Body of pancreas (tissue), 4 donors: Measurements from ENCODE around the gene OR51T1. TPM values are rescaled to one million over a fixed set of nuclear protein-coding genes. Genes with fewer than 3 reads are reported as not detected.

Experiments used
- ATAC-seq: fragments of 150-250 bp; one replicate; pipeline ENCODE4 v1.9.1; 2016
- DNase-seq, 4 donors: peaks; one replicate each; pipeline ENCODE4 v3.0.0-alpha.2; 2019
- H3K27ac ChIP-seq, 4 donors: fragments of 200-600 bp; sonication (generic); 1 replicate in 3 of 4; 2 replicates in 1 of 4; pipeline versions ENCODE4 v1.5.1 to v1.6.1; 2016 to 2019; ENCODE audit warnings: mild to moderate bottlenecking in 1 of 4, mixed read lengths in 1 of 4, moderate library complexity in 1 of 4
- H3K27me3 ChIP-seq, 2 donors: fragments of 200-600 bp; sonication (generic); one replicate each; pipeline ENCODE4 v1.6.0; 2016; ENCODE audit warnings: mild to moderate bottlenecking in 1 of 2
- H3K36me3 ChIP-seq, 2 donors: fragments of 200-600 bp; sonication (generic); replicated peaks in 1 of 2; 2 replicates each; pipeline ENCODE4 v1.5.1; 2016; ENCODE audit warnings: low read depth in 2 of 2; ENCODE audit not compliant: insufficient read depth in 1 of 2
- H3K4me1 ChIP-seq: fragments of 200-600 bp; sonication (generic); one replicate; pipeline ENCODE4 v1.6.0; 2016
- H3K4me3 ChIP-seq, 2 donors: fragments of 200-600 bp; sonication (generic); 1 replicate in 1 of 2; 2 replicates in 1 of 2; pipeline ENCODE4 v1.5.1; 2016 to 2019
- H3K9me3 ChIP-seq, 3 donors: fragments of 200-600 bp; sonication (generic); 1 replicate in 2 of 3; 2 replicates in 1 of 3; pipeline ENCODE4 v1.5.1; 2016
- CTCF ChIP-seq, 7 experiments: fragments of 450-650 bp in 4 of 7; fragments of 200-600 bp in 3 of 7; sonication (generic) in 3 of 7; IDR thresholded peaks; one replicate each; pipeline ENCODE4 v1.5.1; 2016 to 2019; ENCODE audit warnings: antibody characterized with exemption in 7 of 7
- POLR2A ChIP-seq, 3 donors: fragments of 450-650 bp; IDR thresholded peaks; one replicate each; pipeline ENCODE4 v1.6.1; 2016; ENCODE audit warnings: antibody characterized with exemption in 3 of 3, mild to moderate bottlenecking in 2 of 3
- WGBS, 2 donors: methylation state at CpG; one replicate each; pipeline ENCODE4 v1.1.5; 2017; 5-methylcytosine and 5-hydroxymethylcytosine counted together
- intact Hi-C: fragments of 100-400 bp; cut with DNase I; formaldehyde crosslinking; loops from one replicate; pipeline ENCODE4 v1.15.1; 2023
- total RNA-seq, 2 donors: library from RNA; depleted of rRNA; stranded (reverse); fragments of >200 nt; gene quantifications; one replicate each; pipeline ENCODE4 v1.1.0, GENCODE V29; 2016

Gene OR51T1
- total RNA-seq, 2 donors from 2014 or later = not detected

- WGBS, 2 donors = 71 to 73% methylated on average over 3 of the region's 3 CpGs
- DNase-seq = no peak
- intact Hi-C loops = no loop called here
These were observed 2.7 kb downstream of the OR51T1 start for GRCh38 chr11:4884361-4884760.

GRCh38 chr11:4886186-4886585 is 4.5 kb downstream of the OR51T1 start:
- TF ChIP-seq POLR2A (IDR thresholded peaks at IDR 0.05) = no peak
- no peak for TF ChIP-seq CTCF (IDR thresholded peaks at IDR 0.05)
- H3K27me3 ChIP-seq = no peaks in the 10 kb centered on the region
- intact Hi-C loops = no loop called here
- H3K27ac ChIP-seq = no peak overlapping the region
- no peaks in the 10 kb centered on the region for H3K36me3 ChIP-seq
- peaks cover 0 to 4% (median 0%) of the 10 kb centered on the region in 3 donors for H3K9me3 ChIP-seq
- no peak for DNase-seq
- no peak overlapping the region for H3K4me3 ChIP-seq
- no peak for ATAC-seq
- no peaks in the 10 kb centered on the region for H3K4me1 ChIP-seq
- WGBS, 2 donors = 58 to 76% methylated on average over 3 of the region's 3 CpGs

More at GRCh38 chr11:4884361-4884760, 2.7 kb downstream of the OR51T1 start:
- Histone ChIP-seq H3K4me3 (no peak overlapping the region), H3K27me3 (no peaks in the 10 kb centered on the region), H3K4me1 (no peaks in the 10 kb centered on the region), H3K27ac (no peak overlapping the region), H3K9me3 (peaks cover 0 to 4% (median 0%) of the 10 kb centered on the region in 3 donors), H3K36me3 (no peaks in the 10 kb centered on the region)
- TF ChIP-seq POLR2A (IDR thresholded peaks at IDR 0.05) = no peak
- TF ChIP-seq CTCF (IDR thresholded peaks at IDR 0.05) = no peak
- ATAC-seq = no peak

- no peak for TF ChIP-seq POLR2A (IDR thresholded peaks at IDR 0.05)
- no peak for TF ChIP-seq CTCF (IDR thresholded peaks at IDR 0.05)
- no peak for ATAC-seq
- no peaks in the 10 kb centered on the region for H3K36me3 ChIP-seq
- DNase-seq = no peak
- H3K9me3 ChIP-seq = peaks cover 0 to 4% (median 0%) of the 10 kb centered on the region in 3 donors
- no peaks in the 10 kb centered on the region for H3K4me1 ChIP-seq
- H3K27ac ChIP-seq = no peak overlapping the region
- H3K27me3 ChIP-seq = no peaks in the 10 kb centered on the region
- H3K4me3 ChIP-seq = no peak overlapping the region
- intact Hi-C loops = no loop called here
- 0% methylated on average over 1 of the region's 1 CpG for WGBS, 2 donors
These were observed 5.9 kb downstream of the OR51T1 start for GRCh38 chr11:4887591-4887990.

GRCh38 chr11:4890279-4890678 is 8.6 kb downstream of the OR51T1 start:
- no peaks in the 10 kb centered on the region for H3K27me3 ChIP-seq
- DNase-seq (no peak), ATAC-seq (no peak)
- no peak overlapping the region for H3K27ac ChIP-seq
- H3K4me1 ChIP-seq = no peaks in the 10 kb centered on the region
- no peak overlapping the region for H3K4me3 ChIP-seq
- WGBS, 2 donors = 84 to 88% methylated on average over 2 of the region's 2 CpGs
- H3K36me3 ChIP-seq = no peaks in the 10 kb centered on the region
- H3K9me3 ChIP-seq = peaks cover 0 to 4% (median 0%) of the 10 kb centered on the region in 3 donors
- intact Hi-C loops = no loop called here
- TF ChIP-seq POLR2A (IDR thresholded peaks at IDR 0.05) (no peak), CTCF (IDR thresholded peaks at IDR 0.05) (no peak)

GRCh38 chr11:4891996-4892640 is 10.4 kb downstream of the OR51T1 start:
- WGBS, 2 donors = 77 to 93% methylated on average over 1 of the region's 1 CpG
- Histone ChIP-seq H3K9me3 (peaks cover 0 to 4% (median 0%) of the 10 kb centered on the region in 3 donors), H3K36me3 (no peaks in the 10 kb centered on the region), H3K27ac (no peak overlapping the region), H3K27me3 (no peaks in the 10 kb centered on the region), H3K4me3 (no peak overlapping the region), H3K4me1 (no peaks in the 10 kb centered on the region)
- no peak for DNase-seq
- no peak for ATAC-seq
- intact Hi-C loops = no loop called here
- no peak for TF ChIP-seq POLR2A (IDR thresholded peaks at IDR 0.05)
- no peak for TF ChIP-seq CTCF (IDR thresholded peaks at IDR 0.05)
